K562 (cell line): Measurements from ENCODE around the gene CLSTN1. TPM values are rescaled to one million over a fixed set of nuclear protein-coding genes. Genes with fewer than 3 reads are reported as not detected.

Experiments
- CCNT2 ChIP-seq: IDR thresholded peaks from 2 replicates; pipeline ENCODE4 v1.6.1; 2011; ENCODE audit warnings: borderline replicate concordance, low read depth, mild to moderate bottlenecking, moderate library complexity, mixed read lengths, low read length; ENCODE audit not compliant: insufficient read length; ENCODE audit errors: extremely low read depth
- FOXK1 ChIP-seq: sonication (generic); formaldehyde crosslinking; IDR thresholded peaks from 2 replicates; pipeline ENCODE4 v1.8.0; 2022; ENCODE audit warnings: missing genetic modification reagents, mild to moderate bottlenecking, borderline replicate concordance
- HIVEP1 ChIP-seq: fragments of 250-450 bp; sonication (Bioruptor Pico); IDR thresholded peaks from 2 replicates; pipeline ENCODE4 v1.4.0; 2020; ENCODE audit warnings: mild to moderate bottlenecking
- NONO ChIP-seq, 2 experiments: fragments of 200-400 bp in 1 of 2; fragments of 450-650 bp in 1 of 2; formaldehyde crosslinking in 1 of 2; IDR thresholded peaks; 2 replicates each; pipeline ENCODE4 v1.6.1; 2017; ENCODE audit warnings: low read depth in 2 of 2, mild to moderate bottlenecking in 2 of 2, moderate library complexity in 2 of 2, low read length in 1 of 2
- PHB ChIP-seq: fragments of 250-450 bp; sonication (Bioruptor Pico); IDR thresholded peaks from 2 replicates; pipeline ENCODE4 v1.5.0; 2021
- PHTF2 ChIP-seq: fragments of 250-450 bp; sonication (Bioruptor Pico); IDR thresholded peaks from 2 replicates; pipeline ENCODE4 v1.5.0; 2021; ENCODE audit warnings: mild to moderate bottlenecking
- SOX6 ChIP-seq: fragments of 450-650 bp; IDR thresholded peaks from 2 replicates; pipeline ENCODE4 v1.6.1; 2014; ENCODE audit warnings: mild to moderate bottlenecking
- ZBTB1 ChIP-seq: sonication (generic); formaldehyde crosslinking; IDR thresholded peaks from 2 replicates; pipeline ENCODE4 v1.8.1; 2023; ENCODE audit warnings: missing genetic modification reagents, low read depth, mild to moderate bottlenecking, borderline replicate concordance
- ZNF274 ChIP-seq: IDR thresholded peaks from 2 replicates; pipeline ENCODE4 v1.6.1; 2011; ENCODE audit warnings: low read depth, mild to moderate bottlenecking, low read length, moderate library complexity, borderline replicate concordance
- polyA plus RNA-seq, 8 experiments: library from polyadenylated mRNA; depleted of rRNA in 4 of 8; stranded (reverse) in 5 of 8; unstranded in 3 of 8; fragments of >200 nt; fragmentation: Nextera tagmentation in 2 of 8; fragmentation: Illumina TruSeq in 1 of 8; extraction: Ambion mirVana in 2 of 8; extraction: Trizol in 1 of 8; gene quantifications; 2 replicates each; pipeline versions ENCODE4 v1.2.1 to v1.2.3, GENCODE V29; 2011 to 2014; ENCODE audit warnings: inconsistent platforms in 1 of 8, missing spikeins in 1 of 8
- total RNA-seq, 7 experiments: library from RNA; depleted of rRNA in 6 of 7; stranded (reverse); fragments of >200 nt in 6 of 7; fragmentation: Illumina TruSeq in 2 of 7; extraction: Trizol in 2 of 7; gene quantifications; 2 replicates each; pipeline versions ENCODE4 v1.2.1 to v1.2.3, GENCODE V29; 2011 to 2021; ENCODE audit warnings: low replicate concordance in 1 of 7
- TF ChIP-seq, protein P1 (sequence below), 3 experiments: fragments of 200-800 bp in 1 of 3; fragments of 250-450 bp in 1 of 3; fragments of 450-650 bp in 1 of 3; sonication (Bioruptor Pico) in 1 of 3; sonication (Bioruptor generic) in 1 of 3; formaldehyde crosslinking in 1 of 3; IDR thresholded peaks; 2 replicates each; pipeline versions ENCODE4 v1.6.1 to v1.8.0; 2016 to 2022; ENCODE audit warnings: mild to moderate bottlenecking in 2 of 3, missing genetic modification characterization in 2 of 3, missing compliant biosample characterization in 1 of 3, moderate library complexity in 1 of 3
- TF ChIP-seq, protein P2 (sequence below): fragments of 250-450 bp; sonication (Bioruptor Pico); IDR thresholded peaks from 2 replicates; pipeline ENCODE4 v1.4.0; 2020; ENCODE audit warnings: mild to moderate bottlenecking, moderate library complexity
- TF ChIP-seq, protein P3 (sequence below), 2 experiments: IDR thresholded peaks; 2 replicates each; pipeline ENCODE4 v1.6.1; 2011; ENCODE audit warnings: borderline replicate concordance in 1 of 2, control low read depth in 1 of 2, low read depth in 1 of 2, low read length in 1 of 2, mild to moderate bottlenecking in 1 of 2, mixed read lengths in 1 of 2, moderate library complexity in 1 of 2; ENCODE audit not compliant: insufficient read depth in 1 of 2, insufficient read length in 1 of 2, poor library complexity in 1 of 2, severe bottlenecking in 1 of 2; ENCODE audit errors: extremely low read depth in 1 of 2
- TF ChIP-seq, protein P4 (sequence below): fragments of 250-450 bp; sonication (Bioruptor Pico); IDR thresholded peaks from 2 replicates; pipeline ENCODE4 v1.5.0; 2021

The CLSTN1 gene
- total and polyA plus RNA-seq, 9 of the 15 experiments (the other 6 are each of a cell fraction or from before 2014, with no cell fraction given): 1.1 to 32.5 (median 13.3) TPM

DNA sequence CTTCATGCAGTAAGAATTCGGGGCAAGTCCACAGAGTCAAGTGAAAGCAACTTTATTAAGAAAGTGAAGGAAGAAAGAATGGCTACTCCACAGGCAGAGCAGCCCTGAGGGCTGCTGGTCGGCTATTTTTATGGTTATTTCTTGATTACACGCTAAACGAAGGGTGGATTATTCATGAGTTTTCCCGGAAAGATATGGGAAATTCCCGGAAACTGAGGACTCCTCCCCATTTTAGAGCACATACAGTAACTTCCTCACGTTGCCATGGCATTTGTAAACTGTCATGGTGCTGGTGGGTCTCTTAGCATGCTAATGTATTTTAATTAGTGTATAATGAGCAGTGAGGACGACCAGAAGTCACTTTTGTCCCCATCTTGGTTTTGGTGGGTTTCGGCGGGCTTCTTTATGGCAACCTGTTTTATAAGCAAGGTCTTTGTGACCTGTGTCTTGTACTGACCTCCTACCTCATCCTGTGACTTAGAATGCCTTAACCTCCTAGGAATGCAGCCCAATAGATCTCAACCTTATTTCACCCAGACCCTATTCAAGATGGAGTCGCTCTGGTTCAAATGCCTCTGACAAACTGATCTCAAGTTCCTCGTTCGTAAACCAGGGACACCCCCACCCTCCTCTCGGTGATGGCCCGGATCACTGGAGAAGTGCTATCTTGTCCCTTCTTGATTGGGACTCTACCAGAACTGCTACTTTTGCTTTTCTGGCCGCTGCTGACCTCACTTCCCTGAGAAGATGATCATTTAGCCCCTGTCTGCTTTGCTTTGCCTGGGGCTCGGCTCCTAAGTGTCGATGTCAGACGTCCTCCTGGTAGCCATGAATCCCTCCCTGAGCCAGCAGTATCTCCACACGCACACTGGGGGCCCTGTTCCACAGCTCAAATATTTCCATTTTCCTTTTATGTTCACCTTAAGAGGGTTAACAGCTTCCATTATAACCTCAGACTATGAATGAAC lies 48.8 kb downstream of the CLSTN1 start (continued):
- TF ChIP-seq, protein P1, sequence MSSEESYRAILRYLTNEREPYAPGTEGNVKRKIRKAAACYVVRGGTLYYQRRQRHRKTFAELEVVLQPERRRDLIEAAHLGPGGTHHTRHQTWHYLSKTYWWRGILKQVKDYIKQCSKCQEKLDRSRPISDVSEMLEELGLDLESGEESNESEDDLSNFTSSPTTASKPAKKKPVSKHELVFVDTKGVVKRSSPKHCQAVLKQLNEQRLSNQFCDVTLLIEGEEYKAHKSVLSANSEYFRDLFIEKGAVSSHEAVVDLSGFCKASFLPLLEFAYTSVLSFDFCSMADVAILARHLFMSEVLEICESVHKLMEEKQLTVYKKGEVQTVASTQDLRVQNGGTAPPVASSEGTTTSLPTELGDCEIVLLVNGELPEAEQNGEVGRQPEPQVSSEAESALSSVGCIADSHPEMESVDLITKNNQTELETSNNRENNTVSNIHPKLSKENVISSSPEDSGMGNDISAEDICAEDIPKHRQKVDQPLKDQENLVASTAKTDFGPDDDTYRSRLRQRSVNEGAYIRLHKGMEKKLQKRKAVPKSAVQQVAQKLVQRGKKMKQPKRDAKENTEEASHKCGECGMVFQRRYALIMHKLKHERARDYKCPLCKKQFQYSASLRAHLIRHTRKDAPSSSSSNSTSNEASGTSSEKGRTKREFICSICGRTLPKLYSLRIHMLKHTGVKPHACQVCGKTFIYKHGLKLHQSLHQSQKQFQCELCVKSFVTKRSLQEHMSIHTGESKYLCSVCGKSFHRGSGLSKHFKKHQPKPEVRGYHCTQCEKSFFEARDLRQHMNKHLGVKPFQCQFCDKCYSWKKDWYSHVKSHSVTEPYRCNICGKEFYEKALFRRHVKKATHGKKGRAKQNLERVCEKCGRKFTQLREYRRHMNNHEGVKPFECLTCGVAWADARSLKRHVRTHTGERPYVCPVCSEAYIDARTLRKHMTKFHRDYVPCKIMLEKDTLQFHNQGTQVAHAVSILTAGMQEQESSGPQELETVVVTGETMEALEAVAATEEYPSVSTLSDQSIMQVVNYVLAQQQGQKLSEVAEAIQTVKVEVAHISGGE (CRISPR knock-in tag; IDR thresholded peaks at IDR 0.05): peak in 1 of 3 experiments; percentile 69; a peak in 2 of 6 replicates
- TF ChIP-seq FOXK1 (CRISPR knock-in tag): no peak
- no peak for TF ChIP-seq ZNF274
- TF ChIP-seq ZBTB1: no peak
- TF ChIP-seq, protein P2, sequence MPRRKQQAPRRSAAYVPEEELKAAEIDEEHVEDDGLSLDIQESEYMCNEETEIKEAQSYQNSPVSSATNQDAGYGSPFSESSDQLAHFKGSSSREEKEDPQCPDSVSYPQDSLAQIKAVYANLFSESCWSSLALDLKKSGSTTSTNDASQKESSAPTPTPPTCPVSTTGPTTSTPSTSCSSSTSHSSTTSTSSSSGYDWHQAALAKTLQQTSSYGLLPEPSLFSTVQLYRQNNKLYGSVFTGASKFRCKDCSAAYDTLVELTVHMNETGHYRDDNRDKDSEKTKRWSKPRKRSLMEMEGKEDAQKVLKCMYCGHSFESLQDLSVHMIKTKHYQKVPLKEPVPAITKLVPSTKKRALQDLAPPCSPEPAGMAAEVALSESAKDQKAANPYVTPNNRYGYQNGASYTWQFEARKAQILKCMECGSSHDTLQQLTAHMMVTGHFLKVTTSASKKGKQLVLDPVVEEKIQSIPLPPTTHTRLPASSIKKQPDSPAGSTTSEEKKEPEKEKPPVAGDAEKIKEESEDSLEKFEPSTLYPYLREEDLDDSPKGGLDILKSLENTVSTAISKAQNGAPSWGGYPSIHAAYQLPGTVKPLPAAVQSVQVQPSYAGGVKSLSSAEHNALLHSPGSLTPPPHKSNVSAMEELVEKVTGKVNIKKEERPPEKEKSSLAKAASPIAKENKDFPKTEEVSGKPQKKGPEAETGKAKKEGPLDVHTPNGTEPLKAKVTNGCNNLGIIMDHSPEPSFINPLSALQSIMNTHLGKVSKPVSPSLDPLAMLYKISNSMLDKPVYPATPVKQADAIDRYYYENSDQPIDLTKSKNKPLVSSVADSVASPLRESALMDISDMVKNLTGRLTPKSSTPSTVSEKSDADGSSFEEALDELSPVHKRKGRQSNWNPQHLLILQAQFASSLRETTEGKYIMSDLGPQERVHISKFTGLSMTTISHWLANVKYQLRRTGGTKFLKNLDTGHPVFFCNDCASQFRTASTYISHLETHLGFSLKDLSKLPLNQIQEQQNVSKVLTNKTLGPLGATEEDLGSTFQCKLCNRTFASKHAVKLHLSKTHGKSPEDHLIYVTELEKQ (CRISPR knock-in tag): 0 out of 2 replicates have a peak, but pooled peaks have one; percentile 68
- TF ChIP-seq SOX6: no peak
- no peak for TF ChIP-seq PHB (CRISPR knock-in tag)
- TF ChIP-seq, protein P3, sequence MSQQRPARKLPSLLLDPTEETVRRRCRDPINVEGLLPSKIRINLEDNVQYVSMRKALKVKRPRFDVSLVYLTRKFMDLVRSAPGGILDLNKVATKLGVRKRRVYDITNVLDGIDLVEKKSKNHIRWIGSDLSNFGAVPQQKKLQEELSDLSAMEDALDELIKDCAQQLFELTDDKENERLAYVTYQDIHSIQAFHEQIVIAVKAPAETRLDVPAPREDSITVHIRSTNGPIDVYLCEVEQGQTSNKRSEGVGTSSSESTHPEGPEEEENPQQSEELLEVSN (IDR thresholded peaks at IDR 0.05; ENCODE audit: borderline replicate concordance in 1 of 2, extremely low read depth in 1 of 2, insufficient read depth in 1 of 2, insufficient read length in 1 of 2, low read depth in 1 of 2, low read length in 1 of 2, poor library complexity in 1 of 2, severe bottlenecking in 1 of 2): no peak
- peak; percentile 83 for TF ChIP-seq HIVEP1
- TF ChIP-seq CCNT2: no peak
- TF ChIP-seq NONO (IDR thresholded peaks at IDR 0.05; ENCODE audit: low read depth in 2 of 2, low read length in 1 of 2): no peak
- TF ChIP-seq PHTF2 (CRISPR knock-in tag): no peak
- TF ChIP-seq, protein P4, sequence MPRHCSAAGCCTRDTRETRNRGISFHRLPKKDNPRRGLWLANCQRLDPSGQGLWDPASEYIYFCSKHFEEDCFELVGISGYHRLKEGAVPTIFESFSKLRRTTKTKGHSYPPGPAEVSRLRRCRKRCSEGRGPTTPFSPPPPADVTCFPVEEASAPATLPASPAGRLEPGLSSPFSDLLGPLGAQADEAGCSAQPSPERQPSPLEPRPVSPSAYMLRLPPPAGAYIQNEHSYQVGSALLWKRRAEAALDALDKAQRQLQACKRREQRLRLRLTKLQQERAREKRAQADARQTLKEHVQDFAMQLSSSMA (CRISPR knock-in tag): no peak
